Measurements from ENCODE around the gene TPRX2. TPM values are rescaled to one million over a fixed set of nuclear protein-coding genes. Genes with fewer than 3 reads are reported as not detected.

TPRX2 gene
- total and polyA plus RNA-seq, 2 of the 13 experiments (the other 11 are each of a cell fraction or from before 2014, with no cell fraction given): not detected

- TF ChIP-seq ARID5B (CRISPR knock-in tag; IDR thresholded peaks at IDR 0.05) (no peak), ZNF343 (CRISPR knock-in tag; IDR thresholded peaks at IDR 0.05) (no peak), ZNF629 (CRISPR knock-in tag; conservative IDR thresholded peaks at IDR 0.05) (no peak), GABPA (IDR thresholded peaks at IDR 0.05; ENCODE audit: low read depth, low read length) (no peak), GABPA (CRISPR knock-in tag; IDR thresholded peaks at IDR 0.05; ENCODE audit: low read depth) (no peak)
- TF ChIP-seq, protein P1, sequence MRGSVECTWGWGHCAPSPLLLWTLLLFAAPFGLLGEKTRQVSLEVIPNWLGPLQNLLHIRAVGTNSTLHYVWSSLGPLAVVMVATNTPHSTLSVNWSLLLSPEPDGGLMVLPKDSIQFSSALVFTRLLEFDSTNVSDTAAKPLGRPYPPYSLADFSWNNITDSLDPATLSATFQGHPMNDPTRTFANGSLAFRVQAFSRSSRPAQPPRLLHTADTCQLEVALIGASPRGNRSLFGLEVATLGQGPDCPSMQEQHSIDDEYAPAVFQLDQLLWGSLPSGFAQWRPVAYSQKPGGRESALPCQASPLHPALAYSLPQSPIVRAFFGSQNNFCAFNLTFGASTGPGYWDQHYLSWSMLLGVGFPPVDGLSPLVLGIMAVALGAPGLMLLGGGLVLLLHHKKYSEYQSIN (CRISPR knock-in tag; IDR thresholded peaks at IDR 0.05; ENCODE audit: borderline replicate concordance): no peak
These were observed 39.2 kb upstream of the TPRX2 start (continued) for GRCh38 chr19:47819858-47820257.

GRCh38 chr19:47820410-47820809, 38.6 kb upstream of the TPRX2 start:
- DNase-seq (ENCODE audit: low spot score) (no peak), FAIRE-seq (no peak), ATAC-seq (no peak)
- Histone ChIP-seq H3K4me1 (ENCODE audit: insufficient read depth, low read length) (peaks cover 16% of the 10 kb centered on the region; the same call in 1 of the 2 replicates), H3K9ac (ENCODE audit: insufficient read depth, low read depth, low read length) (no peak overlapping the region), H3K27ac (ENCODE audit: extremely low read length, insufficient read depth, low read length) (no peak overlapping the region), H3K4me3 (replicated peaks in 1 of 3; ENCODE audit: insufficient read depth in 1 of 3, low read depth in 2 of 3, low read length in 3 of 3) (no peak overlapping the region), H3K4me2 (ENCODE audit: low read depth, low read length) (no peak overlapping the region), H3K79me2 (ENCODE audit: insufficient read depth, low read length) (no peaks in the 10 kb centered on the region), H3K9me3 (ENCODE audit: low read length) (no peaks in the 10 kb centered on the region), H3K27me3 (ENCODE audit: control insufficient read depth in 1 of 2, insufficient read depth in 2 of 2, low read length in 2 of 2) (peaks cover 2 to 26% of the 10 kb centered on the region in 2 experiments; a peak in 3 of 5 replicates), H2AFZ (ENCODE audit: low read length) (no peak overlapping the region), H3K36me3 (replicated peaks in 1 of 2; ENCODE audit: control insufficient read depth in 1 of 2, insufficient read depth in 2 of 2, low read length in 2 of 2) (no peaks in the 10 kb centered on the region), H4K20me1 (ENCODE audit: insufficient read depth, low read length) (no peaks in the 10 kb centered on the region)
- intact Hi-C loops (cut with micrococcal nuclease; ENCODE audit: unreplicated experiment): no loop called here
- in situ Hi-C loops (cut with HindIII; ENCODE audit: extremely low pct_ligation_motif_present, low pct_unique_long_range_greater_than_20kb): no loop called here
- ChIA-PET POLR2A (no interaction called here), CTCF (ENCODE audit: low intra/inter-chr PET ratio, low total read pairs) (no interaction called here)
- no peak for TF ChIP-seq HNF1B (CRISPR knock-in tag; IDR thresholded peaks at IDR 0.05)
- BruUV-seq (replicated peaks): no TSS peak
- 45% methylated on average over 2 of the region's 2 CpGs for WGBS (ENCODE audit: low lambda C conversion rate)
